ENCODE results near the gene PDE3A. TPM values are rescaled to one million over a fixed set of nuclear protein-coding genes. Genes with fewer than 3 reads are reported as not detected.
"Not testable (repeated sequence)": the region's sequence is repeated elsewhere in the genome, so short reads cannot be mapped to it uniquely, and the experiment has no call there.

PDE3A gene
- total RNA-seq, 1 donor from 2014 or later: 8.0 TPM

- DNase-seq (ENCODE audit: low spot score): no peak
Measured at GRCh38 chr12:20596061-20596460, 227.7 kb downstream of the PDE3A start.

DNA sequence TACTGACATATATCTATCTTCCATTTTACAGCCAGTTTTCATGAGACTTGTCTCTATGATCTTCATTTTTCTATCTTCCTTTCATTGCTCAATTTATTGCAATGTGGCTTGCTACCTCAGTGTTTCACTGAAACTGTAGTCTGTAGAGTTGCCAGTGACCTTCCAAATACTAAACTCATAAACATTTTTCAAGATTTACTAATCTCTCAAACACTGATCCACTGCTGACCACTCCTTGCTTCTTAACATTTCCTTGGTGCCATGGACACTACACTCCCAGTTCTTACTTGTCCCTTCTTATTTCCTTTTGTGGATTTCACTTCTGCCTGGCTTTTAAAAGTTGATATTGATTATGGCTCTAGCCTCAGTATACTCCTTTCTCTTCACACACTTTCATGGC, 231.4 kb downstream of the PDE3A start:
- DNase-seq (ENCODE audit: low spot score): no peak

- DNase-seq (ENCODE audit: low spot score): no peak
Measured at GRCh38 chr12:20601668-20602280, 233.4 kb downstream of the PDE3A start.

DNA sequence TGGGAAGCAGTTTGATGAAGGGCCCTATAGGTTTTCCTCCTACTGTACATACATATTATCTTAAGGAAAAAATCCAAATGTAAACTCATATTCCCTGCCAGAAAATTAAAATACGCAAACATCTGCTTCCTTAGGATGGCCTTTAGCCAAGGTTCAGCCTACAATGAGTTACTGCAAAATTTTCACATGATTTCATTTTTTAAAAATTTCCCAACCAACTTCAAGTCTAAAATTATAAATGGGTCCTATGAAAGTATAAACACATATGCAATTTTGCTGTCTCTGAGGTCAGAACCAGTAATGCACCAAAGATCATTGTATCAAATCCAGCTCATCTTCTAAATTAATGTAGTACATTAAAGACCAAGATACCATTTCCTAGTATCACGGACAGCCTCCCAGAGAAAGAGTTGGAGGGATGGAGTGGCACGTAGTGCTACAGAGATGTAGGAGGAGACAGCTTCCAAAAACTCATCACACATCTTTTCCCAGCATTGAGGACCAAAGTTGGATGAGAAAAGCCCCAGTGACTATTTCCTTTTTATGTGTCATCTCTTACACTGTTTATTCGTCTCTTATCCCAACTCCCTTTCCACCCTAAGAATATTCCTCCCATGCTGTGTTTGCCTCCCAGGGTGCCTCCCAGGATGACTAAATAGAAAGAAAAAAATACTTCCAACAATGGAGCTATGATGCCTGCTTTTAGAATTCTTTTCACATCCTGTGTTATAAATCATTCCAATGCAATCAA, 234.5 kb downstream of the PDE3A start:
- no peak for DNase-seq (ENCODE audit: low spot score)

GRCh38 chr12:20604408-20605067, 236.2 kb downstream of the PDE3A start:
- no peak for DNase-seq (ENCODE audit: low spot score)

- DNase-seq (ENCODE audit: low spot score): not testable (repeated sequence)
Measured at GRCh38 chr12:20615020-20615419, 246.7 kb downstream of the PDE3A start.

DNA sequence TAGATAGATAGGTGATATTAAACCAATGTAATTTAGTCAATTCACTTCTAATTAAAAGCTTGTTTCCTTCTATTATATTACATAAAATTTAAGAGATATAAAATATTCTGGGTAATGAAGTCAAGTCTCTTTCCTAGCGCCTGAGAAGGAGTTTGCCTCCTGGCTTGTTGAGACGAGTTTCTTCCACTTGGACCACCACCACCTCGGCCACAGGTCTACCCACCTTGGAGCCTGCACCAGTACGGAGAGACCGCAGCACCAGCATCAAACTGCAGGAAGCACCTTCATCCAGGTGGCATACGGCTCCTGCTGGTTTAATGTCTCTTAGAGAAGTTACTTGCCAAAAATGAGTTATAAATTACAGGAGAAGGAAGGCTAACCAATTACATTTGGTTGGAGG, 247.8 kb downstream of the PDE3A start:
- no peak for DNase-seq (ENCODE audit: low spot score)

DNA sequence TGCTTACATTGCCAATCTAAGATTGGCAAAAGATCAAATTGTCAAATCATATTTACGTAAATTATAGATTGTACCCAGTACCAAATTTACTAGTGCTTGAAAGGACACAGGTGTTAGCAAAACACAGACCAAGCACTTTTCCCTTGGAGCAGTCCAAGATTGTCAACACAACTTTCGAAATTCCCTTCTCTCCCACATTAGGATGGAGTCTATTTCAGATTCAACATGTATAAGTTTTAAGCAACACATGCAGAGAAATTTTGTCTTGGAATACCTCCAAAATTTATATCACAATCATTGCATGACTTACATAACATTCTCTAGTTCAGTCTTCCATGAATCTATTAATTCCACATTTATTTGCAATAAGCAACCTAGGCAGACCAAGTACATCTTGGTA, 251.9 kb downstream of the PDE3A start:
- DNase-seq (ENCODE audit: low spot score): no peak

GRCh38 chr12:20624718-20625117, 256.4 kb downstream of the PDE3A start:
- DNase-seq (ENCODE audit: low spot score): no peak

DNA sequence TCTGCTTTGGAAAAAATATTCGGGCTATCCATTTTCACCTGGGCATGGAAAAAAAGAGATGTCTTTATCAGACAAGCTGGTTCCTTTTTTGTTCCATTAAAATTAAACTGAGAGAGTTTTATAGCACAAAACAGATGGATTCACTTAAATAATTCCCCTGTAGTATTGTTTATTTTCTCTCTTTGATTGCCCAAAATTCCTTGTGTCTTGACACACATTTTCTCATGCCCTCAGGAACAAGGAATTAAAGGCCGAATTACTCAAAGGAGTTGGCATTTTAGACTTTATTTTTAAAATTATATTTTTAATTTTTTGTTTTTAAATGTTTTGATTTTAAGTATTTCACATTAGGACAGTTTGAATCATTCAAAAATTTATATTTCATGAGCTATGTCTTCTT, 257.2 kb downstream of the PDE3A start:
- DNase-seq (ENCODE audit: low spot score): no peak

DNA sequence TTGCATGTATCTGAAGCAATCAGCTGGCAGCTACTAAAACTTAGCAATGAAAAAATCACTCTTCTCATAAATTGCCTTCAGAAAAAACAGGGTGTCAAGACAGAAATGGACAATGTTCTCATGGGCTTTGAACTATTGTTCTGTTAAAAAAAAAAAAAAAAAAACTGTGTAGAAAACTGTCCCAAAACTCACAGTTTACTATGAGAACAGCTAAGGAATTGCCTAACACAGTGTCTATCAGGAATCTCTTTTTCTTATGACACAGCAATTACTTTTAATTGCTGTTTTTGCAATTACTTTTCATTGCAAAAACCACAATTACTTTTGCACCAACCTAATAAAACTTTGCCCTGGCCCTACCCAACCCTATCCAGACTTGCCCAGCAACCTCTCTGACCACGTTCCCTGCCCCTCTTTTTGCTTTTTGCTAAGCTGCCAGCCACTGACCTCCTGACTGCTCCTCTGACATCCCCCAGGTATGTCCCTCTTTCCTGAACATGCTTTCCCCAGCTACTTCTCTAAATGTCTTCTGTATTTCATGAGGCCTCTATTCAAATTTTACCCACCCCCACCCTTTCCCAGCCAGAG, 258.8 kb downstream of the PDE3A start:
- DNase-seq (ENCODE audit: low spot score): no peak

GRCh38 chr12:20628226-20628787, 260.0 kb downstream of the PDE3A start:
- no peak for DNase-seq (ENCODE audit: low spot score)

- DNase-seq (ENCODE audit: low spot score): no peak
Measured at GRCh38 chr12:20628999-20629398, 260.7 kb downstream of the PDE3A start.

- no peak for DNase-seq (ENCODE audit: low spot score)
Measured at GRCh38 chr12:20629414-20630156, 261.2 kb downstream of the PDE3A start.

GRCh38 chr12:20631711-20632110, 263.4 kb downstream of the PDE3A start:
- DNase-seq (ENCODE audit: low spot score): no peak

DNA sequence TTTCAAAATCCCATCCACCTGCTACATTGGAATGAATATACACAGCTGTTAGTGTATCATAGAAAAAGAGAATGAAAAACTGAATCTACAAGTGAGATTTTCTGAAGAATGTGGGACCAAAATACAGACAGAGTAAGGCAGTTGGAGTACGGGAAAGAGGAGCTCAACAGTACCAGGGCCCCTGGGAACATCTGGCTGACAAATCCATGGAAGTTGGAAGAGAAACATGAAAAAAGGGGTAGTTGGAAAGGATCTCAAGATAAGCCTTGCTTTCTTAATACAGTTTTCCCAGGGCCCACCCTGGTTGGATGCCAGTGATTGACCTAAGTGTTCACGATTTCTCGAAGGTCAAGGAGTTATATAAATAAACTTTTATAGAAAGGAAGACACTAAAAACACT, 272.8 kb downstream of the PDE3A start:
- no peak for DNase-seq (ENCODE audit: low spot score)

DNA sequence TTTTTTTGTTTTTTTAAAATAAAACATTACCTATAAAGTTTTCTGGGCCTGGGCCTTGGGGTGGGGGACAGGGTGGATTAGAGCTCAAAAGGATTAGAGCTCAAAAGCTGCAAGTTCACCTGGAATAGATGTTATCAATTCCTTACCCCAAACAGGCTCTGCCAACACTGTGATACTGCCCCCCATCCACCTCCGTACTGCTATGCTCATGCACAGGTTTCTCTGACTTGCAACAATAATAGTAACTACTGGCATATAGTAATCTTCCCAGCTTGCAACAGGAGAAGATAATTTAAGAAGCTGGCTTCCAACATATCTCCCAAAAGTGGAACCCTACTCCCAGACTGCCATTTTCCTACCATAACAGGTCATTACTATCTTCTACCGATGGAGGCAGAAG, 275.5 kb downstream of the PDE3A start:
- no peak for DNase-seq (ENCODE audit: low spot score)

GRCh38 chr12:20646239-20646827, 278.0 kb downstream of the PDE3A start:
- DNase-seq (ENCODE audit: low spot score): no peak

DNA sequence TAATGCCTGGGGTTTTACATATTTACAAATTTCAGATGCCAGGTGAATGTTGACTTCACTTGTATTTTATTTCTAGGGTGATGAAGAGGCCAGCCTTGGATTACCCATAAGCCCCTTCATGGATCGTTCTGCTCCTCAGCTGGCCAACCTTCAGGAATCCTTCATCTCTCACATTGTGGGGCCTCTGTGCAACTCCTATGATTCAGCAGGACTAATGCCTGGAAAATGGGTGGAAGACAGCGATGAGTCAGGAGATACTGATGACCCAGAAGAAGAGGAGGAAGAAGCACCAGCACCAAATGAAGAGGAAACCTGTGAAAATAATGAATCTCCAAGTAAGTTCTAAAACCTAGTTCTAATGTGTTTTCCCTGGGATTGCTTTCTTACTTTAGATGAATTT, 285.5 kb downstream of the PDE3A start:
- DNase-seq (ENCODE audit: low spot score): no peak

DNA sequence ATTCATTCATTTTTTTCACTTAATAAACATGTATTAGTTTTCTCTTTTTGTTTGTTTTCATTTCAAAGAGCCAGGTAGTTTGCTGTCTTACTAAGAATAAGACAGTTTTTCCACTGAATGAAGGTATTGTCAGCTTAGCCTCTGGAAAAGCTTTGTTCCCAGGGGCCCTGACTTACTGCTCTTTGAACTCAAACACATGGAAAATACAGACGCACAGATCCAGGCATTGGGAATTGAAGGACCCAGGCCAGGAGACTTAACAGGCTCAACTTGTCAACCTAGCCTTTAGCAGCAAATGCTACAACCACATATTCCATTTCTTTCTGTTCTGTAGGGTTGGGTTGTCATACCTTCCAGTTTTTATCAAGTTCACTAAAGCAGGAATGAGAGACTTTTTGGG, 288.3 kb downstream of the PDE3A start:
- DNase-seq (ENCODE audit: low spot score): no peak

DNA sequence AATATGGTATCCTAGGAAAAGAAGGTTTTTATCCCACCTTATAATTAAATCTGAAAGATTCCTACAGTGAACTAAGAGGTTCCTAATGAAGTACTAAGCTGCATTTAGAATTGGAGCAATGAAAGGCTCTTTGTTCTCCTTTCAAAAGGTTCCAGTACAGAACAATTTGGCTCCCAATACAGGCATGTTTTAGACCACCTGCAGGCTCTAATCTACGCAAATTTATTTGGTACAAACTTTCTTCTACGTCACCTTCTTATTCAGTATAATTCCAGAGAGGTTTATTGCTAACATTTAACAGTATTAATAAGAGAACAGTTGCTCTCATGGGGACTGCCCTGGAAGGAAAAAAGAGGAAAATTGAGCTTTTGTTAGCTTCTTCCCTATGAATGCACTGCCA, 289.2 kb downstream of the PDE3A start:
- no peak for DNase-seq (ENCODE audit: low spot score)
